RPMI7951 (cell line): Measurements from ENCODE around the gene COL16A1. TPM values are rescaled to one million over a fixed set of nuclear protein-coding genes. Genes with fewer than 3 reads are reported as not detected.

Source experiments
- DNase-seq: peaks from one replicate; pipeline ENCODE4 v3.0.0-alpha.2; 2012; ENCODE audit warnings: low read depth
- total RNA-seq: library from RNA; depleted of rRNA; stranded (reverse); fragments of >200 nt; shearing (Covaris generic); gene quantifications from 2 replicates; pipeline ENCODE4 v1.2.3, GENCODE V29; 2014

COL16A1 gene
- total RNA-seq, 1 experiment from 2014 or later, result 7.1 TPM

- DNase-seq, result peak; percentile 87
These were observed 37.4 kb downstream of the COL16A1 start for GRCh38 chr1:31666263-31666963.

GRCh38 chr1:31665234-31665878 is 38.5 kb downstream of the COL16A1 start:
- DNase-seq, result no peak

GRCh38 chr1:31664528-31664927 is 39.3 kb downstream of the COL16A1 start:
- no peak for DNase-seq

GRCh38 chr1:31663622-31664452 is 40.0 kb downstream of the COL16A1 start:
- DNase-seq, result peak; percentile 55

GRCh38 chr1:31662463-31662862 is 41.4 kb downstream of the COL16A1 start:
- no peak for DNase-seq

- no peak for DNase-seq
These were observed 42.0 kb downstream of the COL16A1 start for GRCh38 chr1:31661856-31662255.

GRCh38 chr1:31660871-31661455 is 42.9 kb downstream of the COL16A1 start:
- DNase-seq, result no peak

- no peak for DNase-seq
These were observed 43.9 kb downstream of the COL16A1 start for GRCh38 chr1:31659889-31660288.

- DNase-seq, result no peak
These were observed 45.1 kb downstream of the COL16A1 start for GRCh38 chr1:31658721-31659120.

GRCh38 chr1:31657972-31658510 is 45.8 kb downstream of the COL16A1 start:
- DNase-seq, result no peak

GRCh38 chr1:31657020-31657804 is 46.6 kb downstream of the COL16A1 start:
- no peak for DNase-seq

- DNase-seq, result no peak
These were observed 48.1 kb downstream of the COL16A1 start for GRCh38 chr1:31655756-31656155.

- no peak for DNase-seq
These were observed 48.7 kb downstream of the COL16A1 start for GRCh38 chr1:31655104-31655503.

GRCh38 chr1:31654474-31654776 is 49.4 kb downstream of the COL16A1 start:
- DNase-seq, result no peak

- DNase-seq, result no peak
These were observed 49.9 kb downstream of the COL16A1 start for GRCh38 chr1:31653717-31654473.

GRCh38 chr1:31652891-31653499 is 50.8 kb downstream of the COL16A1 start:
- DNase-seq, result no peak

GRCh38 chr1:31651766-31652165 is 52.1 kb downstream of the COL16A1 start:
- DNase-seq, result no peak

- peak; percentile 49 for DNase-seq
These were observed 52.8 kb downstream of the COL16A1 start for GRCh38 chr1:31651089-31651420.

- DNase-seq, result no peak
These were observed 53.4 kb downstream of the COL16A1 start for GRCh38 chr1:31650161-31651088.
